Mesodermal cell (in vitro differentiated cells): Measurements from ENCODE around the gene SEC31A.

ENCODE experiments used
- H3K27ac ChIP-seq: 2 replicates; pipeline ENCODE4 v1.7.0; 2013; ENCODE audit warnings: mild to moderate bottlenecking, low read depth, low read length, moderate library complexity; ENCODE audit not compliant: severe bottlenecking
- H3K36me3 ChIP-seq: 2 replicates; pipeline ENCODE4 v1.7.1; 2013; ENCODE audit warnings: mild to moderate bottlenecking, low read length, moderate library complexity; ENCODE audit not compliant: control insufficient read depth, insufficient read depth
- H3K4me1 ChIP-seq: one replicate; pipeline ENCODE4 v1.7.1; 2013; ENCODE audit warnings: mild to moderate bottlenecking, low read length; ENCODE audit not compliant: insufficient read depth, control insufficient read depth, poor library complexity, severe bottlenecking
- H3K4me3 ChIP-seq: 2 replicates; pipeline ENCODE4 v1.7.0; 2013; ENCODE audit warnings: low read length, control low read depth, mild to moderate bottlenecking; ENCODE audit not compliant: insufficient read depth, poor library complexity, severe bottlenecking; ENCODE audit errors: extremely low read depth
- H3K9me3 ChIP-seq: 2 replicates; pipeline ENCODE4 v1.7.1; 2013; ENCODE audit warnings: mild to moderate bottlenecking, low read length, moderate library complexity; ENCODE audit not compliant: control insufficient read depth
- WGBS, 2 experiments: methylation state at CpG; one replicate each; pipeline ENCODE4 v1.1.5; 2013; ENCODE audit warnings: missing lambda C conversion rate in 2 of 2; ENCODE audit not compliant: insufficient coverage in 2 of 2; 5-methylcytosine and 5-hydroxymethylcytosine counted together

Gene SEC31A

DNA sequence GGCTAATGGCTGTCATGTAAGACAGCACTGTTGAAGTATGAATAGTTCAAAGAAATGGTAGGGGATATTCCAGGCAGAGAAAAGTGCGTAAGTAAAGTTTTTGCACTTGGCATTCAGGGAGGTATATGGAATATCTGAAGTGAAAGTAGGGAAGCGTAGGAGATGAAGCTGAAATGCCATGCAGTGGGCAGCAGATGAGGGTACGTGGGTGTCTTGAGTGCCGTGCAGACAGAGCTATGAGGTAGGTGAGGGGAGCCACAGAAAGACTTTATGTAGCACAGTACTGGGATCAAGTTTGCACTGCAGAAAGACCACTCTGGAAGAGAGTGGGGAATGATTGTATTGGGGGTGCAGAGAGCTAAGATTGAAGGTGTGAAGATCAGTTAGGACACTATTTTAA is 87.2 kb downstream of the SEC31A start:
- Histone ChIP-seq H3K27ac (no peak overlapping the region), H3K4me3 (no peak overlapping the region), H3K36me3 (no peaks in the 10 kb centered on the region), H3K9me3 (no peaks in the 10 kb centered on the region), H3K4me1 (peaks cover 8% of the 10 kb centered on the region)
- WGBS, 2 experiments, result 89 to 91% methylated on average over 4 of the region's 4 CpGs

- WGBS, 2 experiments, result no CpG with 5 or more reads among the region's 2 CpGs
- H3K4me1 ChIP-seq, result peaks cover 8% of the 10 kb centered on the region
- H3K9me3 ChIP-seq, result no peaks in the 10 kb centered on the region
- H3K36me3 ChIP-seq, result no peaks in the 10 kb centered on the region
- no peak overlapping the region for H3K4me3 ChIP-seq
- H3K27ac ChIP-seq, result no peak overlapping the region
These were observed 88.0 kb downstream of the SEC31A start for GRCh38 chr4:82802911-82803310.

- no CpG with 5 or more reads among the region's 3 CpGs for whole genome bisulfite sequencing, 2 experiments
- H3K36me3 ChIP-seq, result no peaks in the 10 kb centered on the region
- no peak overlapping the region for H3K27ac ChIP-seq
- H3K9me3 ChIP-seq, result no peaks in the 10 kb centered on the region
- no peak overlapping the region for H3K4me3 ChIP-seq
- peaks cover 8% of the 10 kb centered on the region for H3K4me1 ChIP-seq
These were observed 88.9 kb downstream of the SEC31A start for GRCh38 chr4:82801910-82802521.

DNA sequence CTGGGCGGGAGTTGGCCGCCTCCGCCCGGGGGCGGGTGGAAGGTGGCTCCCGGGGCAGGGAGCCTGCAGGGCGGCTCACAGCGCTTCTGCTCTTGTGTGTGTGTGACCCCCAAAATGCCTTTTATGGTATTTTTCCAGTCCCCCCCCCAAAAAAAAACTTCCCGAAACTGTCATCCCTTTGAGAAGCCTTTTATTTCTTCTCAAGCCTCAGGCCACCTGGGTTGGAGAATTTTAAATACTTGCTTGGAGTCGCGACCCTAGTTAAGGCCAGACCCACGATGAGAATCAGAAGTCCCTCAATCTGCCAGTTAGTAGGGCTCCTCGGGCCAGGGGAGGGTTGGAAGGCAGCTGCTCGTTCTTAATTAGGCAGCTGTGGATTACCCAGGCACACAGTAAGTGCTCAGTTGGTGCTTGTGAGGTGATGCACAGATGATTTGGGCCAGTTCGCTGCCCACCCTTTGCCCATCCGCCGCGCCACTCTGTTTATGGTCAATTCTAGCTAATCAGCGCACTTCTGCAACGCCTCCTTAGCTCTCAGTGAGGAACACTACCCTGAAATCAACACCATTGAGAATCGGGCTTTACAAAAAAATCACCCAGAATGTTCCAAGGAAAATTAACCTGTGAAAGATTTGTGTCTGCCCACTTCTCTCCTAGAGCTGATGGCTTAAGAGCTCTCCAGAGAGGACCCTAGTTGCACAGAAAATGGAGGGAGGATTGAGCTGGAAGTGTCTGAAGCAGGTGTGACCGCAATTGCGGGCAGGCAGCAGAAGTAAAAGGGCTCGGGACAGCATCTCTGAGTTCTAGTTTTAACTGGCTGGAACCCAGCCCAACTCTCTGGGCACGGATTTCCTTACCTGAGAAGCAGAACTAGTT is 91.7 kb downstream of the SEC31A start:
- 8 to 20% methylated on average over 18 to 20 of the region's 25 CpGs for WGBS, 2 experiments
- Histone ChIP-seq H3K4me1 (peaks cover 17% of the 10 kb centered on the region), H3K36me3 (no peaks in the 10 kb centered on the region), H3K4me3 (peak overlapping the region; percentile 58), H3K27ac (no peak overlapping the region), H3K9me3 (no peaks in the 10 kb centered on the region)

- H3K9me3 ChIP-seq, result no peaks in the 10 kb centered on the region
- 1% methylated on average over 58 to 72 of the region's 94 CpGs for WGBS, 2 experiments
- no peak within 1 kb of the TSS for H3K27ac ChIP-seq
- H3K4me1 ChIP-seq, result peaks cover 17% of the 10 kb centered on the region
- no peaks in the 10 kb centered on the region for H3K36me3 ChIP-seq
- H3K4me3 ChIP-seq, result peak within 1 kb of the TSS; percentile 58
These were observed 92.6 kb downstream of the SEC31A start, which contains the start of gene SCD5 for GRCh38 chr4:82798168-82799005. Gene SCD5 (minus strand): TSS chr4:82798796. CDS start chr4:82798537, 259 bp downstream.

DNA sequence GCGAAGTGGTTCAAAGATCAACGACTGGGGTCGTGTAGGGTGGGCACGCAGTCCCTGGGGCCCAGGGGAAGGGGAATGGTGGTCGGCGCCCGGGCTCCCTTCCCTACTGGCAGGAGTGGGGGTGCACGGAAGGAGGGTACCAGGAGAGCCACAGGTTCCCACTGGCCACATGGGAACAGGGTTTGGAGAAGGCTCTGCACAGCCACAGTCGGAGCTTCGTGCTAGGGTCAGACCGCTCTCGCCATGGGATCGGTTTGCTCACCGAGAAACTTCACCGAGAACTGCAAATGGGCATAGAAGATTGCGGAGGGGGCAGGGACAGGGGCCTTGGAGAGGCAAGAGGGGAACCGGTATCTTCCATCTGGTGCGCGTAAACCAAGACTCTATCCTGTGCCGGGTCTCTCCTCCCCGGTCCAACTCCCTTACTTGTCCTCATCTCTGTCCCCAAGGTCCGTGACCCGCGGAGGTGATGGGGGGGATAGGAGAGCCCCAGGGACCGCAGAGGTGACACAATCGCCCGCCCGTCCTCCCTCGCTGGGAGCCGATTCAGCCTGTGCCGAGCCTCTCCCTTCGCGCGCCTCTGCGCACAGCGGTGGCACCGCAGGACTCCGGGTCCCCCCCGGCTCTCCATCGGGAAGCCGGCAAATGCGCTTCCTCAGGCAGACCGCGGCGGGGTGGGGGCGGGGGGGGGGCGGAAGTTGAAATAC is 93.4 kb downstream of the SEC31A start:
- Histone ChIP-seq H3K4me1 (peaks cover 17% of the 10 kb centered on the region), H3K27ac (no peak overlapping the region), H3K4me3 (peak overlapping the region; percentile 58), H3K36me3 (no peaks in the 10 kb centered on the region), H3K9me3 (no peaks in the 10 kb centered on the region)
- WGBS, 2 experiments, result 2% methylated on average over 18 to 19 of the region's 47 CpGs

GRCh38 chr4:82797040-82797404 is 93.9 kb downstream of the SEC31A start:
- 0 to 3% methylated on average over 1 to 6 of the region's 6 CpGs for WGBS, 2 experiments
- no peak overlapping the region for H3K27ac ChIP-seq
- peaks cover 17% of the 10 kb centered on the region for H3K4me1 ChIP-seq
- H3K9me3 ChIP-seq, result no peaks in the 10 kb centered on the region
- H3K36me3 ChIP-seq, result no peaks in the 10 kb centered on the region
- peak overlapping the region; percentile 58 for H3K4me3 ChIP-seq

GRCh38 chr4:82792912-82793649 is 97.9 kb downstream of the SEC31A start:
- peaks cover 13% of the 10 kb centered on the region for H3K4me1 ChIP-seq
- no peaks in the 10 kb centered on the region for H3K9me3 ChIP-seq
- H3K27ac ChIP-seq, result no peak overlapping the region
- no peaks in the 10 kb centered on the region for H3K36me3 ChIP-seq
- no peak overlapping the region for H3K4me3 ChIP-seq
- 25 to 56% methylated on average over 1 to 2 of the region's 6 CpGs for WGBS, 2 experiments

- 48 to 83% methylated on average over 5 to 6 of the region's 6 CpGs for WGBS, 2 experiments
- H3K27ac ChIP-seq, result no peak overlapping the region
- peaks cover 10% of the 10 kb centered on the region for H3K4me1 ChIP-seq
- H3K36me3 ChIP-seq, result no peaks in the 10 kb centered on the region
- H3K4me3 ChIP-seq, result no peak overlapping the region
- no peaks in the 10 kb centered on the region for H3K9me3 ChIP-seq
These were observed 99.8 kb downstream of the SEC31A start for GRCh38 chr4:82791179-82791578.
